Measurements from ENCODE around the gene FAM193B. TPM values are rescaled to one million over a fixed set of nuclear protein-coding genes. Genes with fewer than 3 reads are reported as not detected.

The FAM193B gene
- total RNA-seq, 1 experiment from 2014 or later: 41.1 TPM

DNA sequence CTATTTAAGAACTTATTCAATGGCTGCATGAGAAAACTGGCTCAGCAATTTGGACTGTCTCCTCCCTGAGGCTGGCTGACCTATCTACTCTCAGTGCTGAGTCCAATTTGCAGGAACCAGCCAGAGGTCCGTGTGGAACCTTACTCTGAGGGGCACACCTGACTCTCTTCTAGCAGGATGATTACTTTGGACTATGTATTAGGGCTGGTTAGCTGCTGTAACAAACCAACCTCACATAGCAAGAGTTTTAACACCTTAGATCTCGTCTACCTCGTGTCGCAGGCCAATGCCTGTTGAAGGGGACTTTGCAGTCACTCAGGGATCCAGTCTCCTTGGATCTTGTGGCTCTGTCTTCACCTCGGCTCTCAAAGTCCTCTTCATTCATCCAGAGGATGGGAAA is 3.4 kb upstream of the FAM193B start:
- TF ChIP-seq EZH2 (IDR thresholded peaks at IDR 0.05; ENCODE audit: low read length, unreplicated experiment): no peak
- TF ChIP-seq, protein P1, sequence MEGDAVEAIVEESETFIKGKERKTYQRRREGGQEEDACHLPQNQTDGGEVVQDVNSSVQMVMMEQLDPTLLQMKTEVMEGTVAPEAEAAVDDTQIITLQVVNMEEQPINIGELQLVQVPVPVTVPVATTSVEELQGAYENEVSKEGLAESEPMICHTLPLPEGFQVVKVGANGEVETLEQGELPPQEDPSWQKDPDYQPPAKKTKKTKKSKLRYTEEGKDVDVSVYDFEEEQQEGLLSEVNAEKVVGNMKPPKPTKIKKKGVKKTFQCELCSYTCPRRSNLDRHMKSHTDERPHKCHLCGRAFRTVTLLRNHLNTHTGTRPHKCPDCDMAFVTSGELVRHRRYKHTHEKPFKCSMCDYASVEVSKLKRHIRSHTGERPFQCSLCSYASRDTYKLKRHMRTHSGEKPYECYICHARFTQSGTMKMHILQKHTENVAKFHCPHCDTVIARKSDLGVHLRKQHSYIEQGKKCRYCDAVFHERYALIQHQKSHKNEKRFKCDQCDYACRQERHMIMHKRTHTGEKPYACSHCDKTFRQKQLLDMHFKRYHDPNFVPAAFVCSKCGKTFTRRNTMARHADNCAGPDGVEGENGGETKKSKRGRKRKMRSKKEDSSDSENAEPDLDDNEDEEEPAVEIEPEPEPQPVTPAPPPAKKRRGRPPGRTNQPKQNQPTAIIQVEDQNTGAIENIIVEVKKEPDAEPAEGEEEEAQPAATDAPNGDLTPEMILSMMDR (conservative IDR thresholded peaks at IDR 0.05; ENCODE audit: low read depth, low read length): no peak
- TF ChIP-seq EZH2phosphoT487 (IDR thresholded peaks at IDR 0.05; ENCODE audit: borderline replicate concordance, low read length): no peak
- POLR2A ChIA-PET (ENCODE audit: unreplicated experiment): no interaction called here
- H2AFZ ChIP-seq (ENCODE audit: low read length): no peak overlapping the region
- peaks cover 12% of the 10 kb centered on the region for H3K4me1 ChIP-seq (ENCODE audit: insufficient read depth, low read length)
- no peaks in the 10 kb centered on the region for H3K36me3 ChIP-seq (ENCODE audit: low read depth, low read length)
- H3K27me3 ChIP-seq (ENCODE audit: low read length): no peaks in the 10 kb centered on the region
- CTCF ChIA-PET: no interaction called here
- no peak overlapping the region for H3K4me2 ChIP-seq (ENCODE audit: low read length)
- H3K9ac ChIP-seq (ENCODE audit: low read length): no peak overlapping the region
- DNase-seq: no peak
- no peaks in the 10 kb centered on the region for H3K9me3 ChIP-seq (ENCODE audit: low read length)
- no peaks in the 10 kb centered on the region for H3F3A ChIP-seq (ENCODE audit: low read length, unreplicated experiment)
- no peak for ATAC-seq
- no peaks in the 10 kb centered on the region for H3K9me2 ChIP-seq (replicated peaks; ENCODE audit: low read length)
- intact Hi-C loops (cut with micrococcal nuclease): no loop called here
- no peak overlapping the region for H3K27ac ChIP-seq (ENCODE audit: low read length)
- peaks cover 2% of the 10 kb centered on the region; the same call in 1 of the 2 replicates for H4K20me1 ChIP-seq (ENCODE audit: low read length)
- BruUV-seq (replicated peaks): no TSS peak
- H3K4me3 ChIP-seq (ENCODE audit: low read length): no peak overlapping the region
- peaks cover 18% of the 10 kb centered on the region for H3K79me2 ChIP-seq (ENCODE audit: low read length)

DNA sequence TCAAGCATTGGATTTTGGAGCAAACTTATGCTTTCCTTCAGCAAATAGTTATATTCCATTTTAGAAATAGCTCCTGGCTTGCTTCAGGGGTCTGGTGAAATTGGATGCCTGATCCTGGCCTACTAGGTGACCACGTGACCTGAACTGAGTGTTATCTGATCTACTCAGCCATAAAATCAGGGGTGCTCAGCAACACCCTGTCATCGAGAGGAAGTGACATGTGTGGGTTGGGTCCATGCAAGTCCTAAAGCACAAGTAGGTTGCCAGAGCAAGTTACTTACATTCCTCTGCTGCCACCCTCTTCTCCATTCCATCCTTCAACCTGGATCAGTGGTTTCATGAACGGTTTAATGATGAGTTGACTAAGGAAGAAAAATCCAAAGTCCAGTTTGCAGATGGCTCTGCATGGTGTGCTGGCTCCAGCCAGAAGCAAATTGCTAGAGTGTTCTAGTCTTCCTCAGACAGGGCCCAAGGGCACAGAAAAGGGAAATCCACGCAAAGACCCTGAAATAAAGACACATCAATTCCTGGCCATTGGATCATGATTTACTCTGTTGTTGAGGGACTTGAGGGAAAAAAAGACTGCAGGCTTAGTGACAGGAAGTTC is 2.8 kb upstream of the FAM193B start:
- Histone ChIP-seq H3K79me2 (ENCODE audit: low read length) (peaks cover 24% of the 10 kb centered on the region), H3F3A (ENCODE audit: low read length, unreplicated experiment) (no peaks in the 10 kb centered on the region), H2AFZ (ENCODE audit: low read length) (no peak overlapping the region), H3K9me3 (ENCODE audit: low read length) (no peaks in the 10 kb centered on the region), H3K9me2 (replicated peaks; ENCODE audit: low read length) (no peaks in the 10 kb centered on the region), H3K4me1 (ENCODE audit: insufficient read depth, low read length) (peaks cover 18% of the 10 kb centered on the region), H3K9ac (ENCODE audit: low read length) (no peak overlapping the region), H3K4me3 (ENCODE audit: low read length) (no peak overlapping the region), H3K4me2 (ENCODE audit: low read length) (no peak overlapping the region), H3K27me3 (ENCODE audit: low read length) (no peaks in the 10 kb centered on the region), H4K20me1 (ENCODE audit: low read length) (peaks cover 9% of the 10 kb centered on the region; the same call in 1 of the 2 replicates), H3K27ac (ENCODE audit: low read length) (no peak overlapping the region), H3K36me3 (ENCODE audit: low read depth, low read length) (no peaks in the 10 kb centered on the region; the same call in 1 of the 2 replicates)
- DNase-seq: no peak
- POLR2A ChIA-PET (ENCODE audit: unreplicated experiment): no interaction called here
- intact Hi-C loops (cut with micrococcal nuclease): no loop called here
- BruUV-seq (replicated peaks): no TSS peak
- ATAC-seq: no peak
- CTCF ChIA-PET: no interaction called here
- TF ChIP-seq EZH2phosphoT487 (IDR thresholded peaks at IDR 0.05; ENCODE audit: borderline replicate concordance, low read length) (no peak), EZH2 (IDR thresholded peaks at IDR 0.05; ENCODE audit: low read length, unreplicated experiment) (no peak)
- TF ChIP-seq, protein P1 (conservative IDR thresholded peaks at IDR 0.05; ENCODE audit: low read depth, low read length): no peak

DNA sequence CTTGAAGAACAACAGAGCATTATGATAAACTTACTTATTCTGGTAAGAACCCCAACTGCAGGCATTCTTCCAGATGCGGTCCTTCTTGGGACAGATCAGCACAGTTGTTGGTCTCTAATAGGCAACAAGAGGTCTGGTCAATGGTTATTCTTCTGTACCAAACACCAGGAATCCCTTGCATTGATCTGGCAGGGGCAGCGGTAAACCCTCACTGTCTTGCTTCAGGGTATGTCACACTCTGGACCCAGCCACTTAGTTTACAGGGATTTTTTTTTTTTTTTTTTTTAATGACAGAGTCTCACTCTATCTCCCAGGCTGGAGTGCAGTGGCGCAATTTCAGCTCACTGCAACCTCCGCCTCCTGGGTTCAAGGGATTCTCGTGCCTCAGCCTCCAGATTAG is 1.3 kb upstream of the FAM193B start:
- DNase-seq (no peak), ATAC-seq (no peak)
- Histone ChIP-seq H3K9me2 (replicated peaks; ENCODE audit: low read length) (no peaks in the 10 kb centered on the region), H3K27me3 (ENCODE audit: low read length) (no peaks in the 10 kb centered on the region), H2AFZ (ENCODE audit: low read length) (no peak overlapping the region), H3K9ac (ENCODE audit: low read length) (no peak overlapping the region), H3K27ac (ENCODE audit: low read length) (no peak overlapping the region), H3K9me3 (ENCODE audit: low read length) (no peaks in the 10 kb centered on the region), H3K79me2 (ENCODE audit: low read length) (peaks cover 39% of the 10 kb centered on the region), H4K20me1 (ENCODE audit: low read length) (peaks cover 15% of the 10 kb centered on the region; the same call in 1 of the 2 replicates), H3K36me3 (ENCODE audit: low read depth, low read length) (no peaks in the 10 kb centered on the region; the same call in 1 of the 2 replicates), H3K4me2 (ENCODE audit: low read length) (no peak overlapping the region), H3F3A (ENCODE audit: low read length, unreplicated experiment) (no peaks in the 10 kb centered on the region), H3K4me1 (ENCODE audit: insufficient read depth, low read length) (peaks cover 21% of the 10 kb centered on the region), H3K4me3 (ENCODE audit: low read length) (no peak overlapping the region)
- BruUV-seq (replicated peaks): no TSS peak
- intact Hi-C loops (cut with micrococcal nuclease): loop anchor here (2.0 kb wide), 1 partner anchor 37 kb away; the partner anchor contains the start of gene TMED9
- TF ChIP-seq EZH2 (IDR thresholded peaks at IDR 0.05; ENCODE audit: low read length, unreplicated experiment) (no peak), EZH2phosphoT487 (IDR thresholded peaks at IDR 0.05; ENCODE audit: borderline replicate concordance, low read length) (no peak)
- TF ChIP-seq, protein P1 (conservative IDR thresholded peaks at IDR 0.05; ENCODE audit: low read depth, low read length): no peak
- CTCF ChIA-PET: no interaction called here
- POLR2A ChIA-PET (ENCODE audit: unreplicated experiment): no interaction called here

Data from PC-3 (cell line).